Liver (tissue), 9 donors: ENCODE results near the gene TMTC1. TPM values are rescaled to one million over a fixed set of nuclear protein-coding genes. Genes with fewer than 3 reads are reported as not detected.

Experiments used
- DNase-seq: peaks from one replicate; pipeline ENCODE4 v3.0.0-alpha.2; 2017; ENCODE audit warnings: low spot score
- H3K27ac ChIP-seq, 2 donors: one replicate each; pipeline ENCODE4 v1.7.0; 2013; ENCODE audit warnings: inconsistent platforms in 2 of 2, low read length in 2 of 2, control low read depth in 1 of 2, low read depth in 1 of 2, mild to moderate bottlenecking in 1 of 2
- H3K27me3 ChIP-seq, 4 donors: one replicate each; pipeline versions ENCODE4 v1.6.1 to v1.7.0; 2013; ENCODE audit warnings: low read length in 3 of 4, inconsistent platforms in 1 of 4, mild to moderate bottlenecking in 1 of 4, moderate library complexity in 1 of 4; ENCODE audit not compliant: control insufficient read depth in 4 of 4, insufficient read depth in 4 of 4
- H3K36me3 ChIP-seq, 4 donors: one replicate each; pipeline versions ENCODE4 v1.6.1 to v1.7.0; 2013; ENCODE audit warnings: low read length in 3 of 4, mild to moderate bottlenecking in 3 of 4, low read depth in 1 of 4, moderate library complexity in 1 of 4; ENCODE audit not compliant: control insufficient read depth in 4 of 4, insufficient read depth in 3 of 4
- H3K4me1 ChIP-seq, 4 donors: one replicate each; pipeline versions ENCODE4 v1.6.1 to v1.7.0; 2013; ENCODE audit warnings: low read length in 3 of 4, mild to moderate bottlenecking in 3 of 4, moderate library complexity in 1 of 4; ENCODE audit not compliant: control insufficient read depth in 4 of 4, insufficient read depth in 4 of 4
- H3K4me3 ChIP-seq, 3 donors: one replicate each; pipeline versions ENCODE4 v1.6.1 to v1.7.0; 2013; ENCODE audit warnings: low read length in 3 of 3, control low read depth in 1 of 3, low read depth in 1 of 3, mild to moderate bottlenecking in 1 of 3
- H3K9ac ChIP-seq, 2 donors: one replicate each; pipeline ENCODE4 v1.7.0; 2013; ENCODE audit warnings: low read length in 2 of 2, mild to moderate bottlenecking in 2 of 2, moderate library complexity in 2 of 2, control low read depth in 1 of 2, low read depth in 1 of 2
- H3K9me3 ChIP-seq, 4 donors: one replicate each; pipeline versions ENCODE4 v1.6.1 to v1.7.0; 2013; ENCODE audit warnings: low read length in 3 of 4; ENCODE audit not compliant: control insufficient read depth in 4 of 4
- EGR1 ChIP-seq, 2 donors: IDR thresholded peaks; 2 replicates each; pipeline ENCODE4 v1.6.1; 2016 to 2018; ENCODE audit warnings: antibody characterized with exemption in 2 of 2, low read depth in 2 of 2
- FOXA1 ChIP-seq: IDR thresholded peaks from 2 replicates; pipeline ENCODE4 v1.6.1; 2016; ENCODE audit warnings: antibody characterized with exemption
- FOXA2 ChIP-seq: IDR thresholded peaks from 2 replicates; pipeline ENCODE4 v1.6.1; 2016; ENCODE audit warnings: antibody characterized with exemption
- GABPA ChIP-seq, 2 donors: IDR thresholded peaks in 1 of 2; conservative IDR thresholded peaks in 1 of 2; 2 replicates each; pipeline ENCODE4 v1.6.1; 2016; ENCODE audit warnings: antibody characterized with exemption in 2 of 2, mild to moderate bottlenecking in 1 of 2, moderate library complexity in 1 of 2
- HNF4A ChIP-seq, 2 donors: conservative IDR thresholded peaks; 2 replicates each; pipeline ENCODE4 v1.6.1; 2016; ENCODE audit warnings: antibody characterized with exemption in 2 of 2, mild to moderate bottlenecking in 2 of 2
- HNF4G ChIP-seq: IDR thresholded peaks from 2 replicates; pipeline ENCODE4 v1.6.1; 2016; ENCODE audit warnings: antibody characterized with exemption
- JUND ChIP-seq, 2 donors: IDR thresholded peaks; 2 replicates each; pipeline ENCODE4 v1.6.1; 2016; ENCODE audit warnings: antibody characterized with exemption in 2 of 2
- NR2F2 ChIP-seq: IDR thresholded peaks from 2 replicates; pipeline ENCODE4 v1.6.1; 2016; ENCODE audit warnings: antibody characterized with exemption
- RAD21 ChIP-seq, 2 donors: IDR thresholded peaks; 2 replicates each; pipeline ENCODE4 v1.6.1; 2016; ENCODE audit warnings: antibody characterized with exemption in 2 of 2, mild to moderate bottlenecking in 2 of 2
- RXRA ChIP-seq, 2 donors: IDR thresholded peaks; 2 replicates each; pipeline ENCODE4 v1.6.1; 2017 to 2018; ENCODE audit warnings: antibody characterized with exemption in 2 of 2, mild to moderate bottlenecking in 1 of 2
- SP1 ChIP-seq: IDR thresholded peaks from 2 replicates; pipeline ENCODE4 v1.6.1; 2018; ENCODE audit warnings: antibody characterized with exemption, mild to moderate bottlenecking
- TAF1 ChIP-seq: conservative IDR thresholded peaks from 2 replicates; pipeline ENCODE4 v1.6.1; 2016; ENCODE audit warnings: antibody characterized with exemption, mild to moderate bottlenecking
- YY1 ChIP-seq: IDR thresholded peaks from 2 replicates; pipeline ENCODE4 v1.6.1; 2016; ENCODE audit warnings: antibody characterized with exemption, mild to moderate bottlenecking
- WGBS: extraction: QIAGEN DNeasy Blood & Tissue Kit; methylation state at CpG from one replicate; pipeline ENCODE4 v1.1.7; 2013; 5-methylcytosine and 5-hydroxymethylcytosine counted together
- polyA plus RNA-seq, 2 donors: library from polyadenylated mRNA; stranded (reverse) in 1 of 2; unstranded in 1 of 2; fragments of 200-250 nt in 1 of 2; fragments of >200 nt in 1 of 2; fragmentation: Nextera tagmentation in 1 of 2; extraction: Ambion mirVana in 1 of 2; gene quantifications; one replicate each; pipeline versions ENCODE4 v1.2.1 to v1.2.3, GENCODE V29; 2013 to 2015
- total RNA-seq, 2 donors: library from RNA; depleted of rRNA; stranded (reverse); fragments of >200 nt; gene quantifications; one replicate each; pipeline ENCODE4 v1.2.3, GENCODE V29; 2014
- TF ChIP-seq, protein P1 (sequence below): IDR thresholded peaks from 2 replicates; pipeline ENCODE4 v1.6.1; 2016; ENCODE audit warnings: antibody characterized with exemption
- TF ChIP-seq, protein P2 (sequence below): IDR thresholded peaks from 2 replicates; pipeline ENCODE4 v1.6.1; 2016; ENCODE audit warnings: antibody characterized with exemption
- TF ChIP-seq, protein P3 (sequence below): IDR thresholded peaks from 2 replicates; pipeline ENCODE4 v1.6.1; 2016; ENCODE audit warnings: antibody characterized with exemption, mild to moderate bottlenecking
- TF ChIP-seq, protein P4 (sequence below): IDR thresholded peaks from 2 replicates; pipeline ENCODE4 v1.6.1; 2016; ENCODE audit warnings: antibody characterized with exemption
- TF ChIP-seq, protein P5 (sequence below): fragments of 150-350 bp; IDR thresholded peaks from 2 replicates; pipeline ENCODE4 v1.5.1; 2017; ENCODE audit warnings: improper control_type of control experiment, low read depth, low read length; ENCODE audit not compliant: missing input control
- donor health status: healthy.
- donor health status: healthy.
- donor health status: healthy.
- donor health status: healthy.
- donor health status: healthy.

TMTC1 gene
- total and polyA plus RNA-seq, 4 donors, result 0.76 to 3.3 (median 2.1) TPM

DNA sequence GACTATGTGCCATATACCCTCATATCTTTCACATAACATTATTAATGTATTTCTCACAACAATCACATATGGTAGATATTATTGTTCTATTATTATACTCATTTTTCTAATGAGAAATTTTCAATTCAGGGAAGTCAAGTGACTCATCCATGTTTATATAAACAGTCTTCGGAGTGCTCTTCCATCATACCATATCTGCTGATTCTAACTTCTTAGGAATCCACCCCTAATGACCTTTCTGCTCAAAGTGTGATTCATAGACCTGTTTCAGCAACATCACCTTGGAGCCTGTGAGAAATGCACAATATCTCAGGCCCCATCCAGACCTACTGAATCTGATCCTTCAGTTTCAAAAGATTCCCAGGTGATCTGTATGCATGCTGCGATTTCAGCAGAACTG lies 246.4 kb downstream of the TMTC1 start (continued):
- TF ChIP-seq GABPA (IDR thresholded peaks at IDR 0.05 in 1 of 2, conservative IDR thresholded peaks at IDR 0.05 in 1 of 2), result no peak

DNA sequence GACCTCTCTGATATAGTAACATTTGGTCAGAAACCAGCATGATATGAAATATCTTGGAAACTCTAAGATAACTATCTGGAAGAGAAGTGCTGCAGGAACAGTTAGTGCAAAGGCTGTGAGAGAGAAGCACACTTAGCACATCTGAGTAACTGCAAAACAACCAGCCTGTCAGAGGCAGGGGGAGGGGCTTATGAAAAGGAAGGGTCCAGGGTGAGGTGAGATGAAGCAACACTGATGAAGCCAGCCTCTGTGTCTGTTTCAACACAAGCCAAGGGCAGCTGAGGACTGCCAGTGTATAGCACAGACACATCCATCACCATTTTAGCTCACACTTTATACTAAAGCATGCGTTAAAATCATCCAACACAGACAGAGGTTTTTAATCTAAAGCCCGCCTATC lies 248.8 kb downstream of the TMTC1 start:
- Histone ChIP-seq H3K9me3 (no peaks in the 10 kb centered on the region), H3K27ac (no peak overlapping the region), H3K36me3 (no peaks in the 10 kb centered on the region), H3K4me1 (no peaks in the 10 kb centered on the region), H3K4me3 (no peak overlapping the region), H3K27me3 (no peaks in the 10 kb centered on the region), H3K9ac (no peak overlapping the region)
- TF ChIP-seq NR2F2, result no peak
- TF ChIP-seq RAD21 (IDR thresholded peaks at IDR 0.05), result no peak
- no peak for TF ChIP-seq HNF4G
- TF ChIP-seq, protein P1, sequence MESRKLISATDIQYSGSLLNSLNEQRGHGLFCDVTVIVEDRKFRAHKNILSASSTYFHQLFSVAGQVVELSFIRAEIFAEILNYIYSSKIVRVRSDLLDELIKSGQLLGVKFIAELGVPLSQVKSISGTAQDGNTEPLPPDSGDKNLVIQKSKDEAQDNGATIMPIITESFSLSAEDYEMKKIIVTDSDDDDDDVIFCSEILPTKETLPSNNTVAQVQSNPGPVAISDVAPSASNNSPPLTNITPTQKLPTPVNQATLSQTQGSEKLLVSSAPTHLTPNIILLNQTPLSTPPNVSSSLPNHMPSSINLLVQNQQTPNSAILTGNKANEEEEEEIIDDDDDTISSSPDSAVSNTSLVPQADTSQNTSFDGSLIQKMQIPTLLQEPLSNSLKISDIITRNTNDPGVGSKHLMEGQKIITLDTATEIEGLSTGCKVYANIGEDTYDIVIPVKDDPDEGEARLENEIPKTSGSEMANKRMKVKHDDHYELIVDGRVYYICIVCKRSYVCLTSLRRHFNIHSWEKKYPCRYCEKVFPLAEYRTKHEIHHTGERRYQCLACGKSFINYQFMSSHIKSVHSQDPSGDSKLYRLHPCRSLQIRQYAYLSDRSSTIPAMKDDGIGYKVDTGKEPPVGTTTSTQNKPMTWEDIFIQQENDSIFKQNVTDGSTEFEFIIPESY, result no peak
- TF ChIP-seq TAF1, result no peak
- no peak for TF ChIP-seq YY1
- TF ChIP-seq, protein P2, sequence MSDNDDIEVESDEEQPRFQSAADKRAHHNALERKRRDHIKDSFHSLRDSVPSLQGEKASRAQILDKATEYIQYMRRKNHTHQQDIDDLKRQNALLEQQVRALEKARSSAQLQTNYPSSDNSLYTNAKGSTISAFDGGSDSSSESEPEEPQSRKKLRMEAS, result no peak
- TF ChIP-seq, protein P3, sequence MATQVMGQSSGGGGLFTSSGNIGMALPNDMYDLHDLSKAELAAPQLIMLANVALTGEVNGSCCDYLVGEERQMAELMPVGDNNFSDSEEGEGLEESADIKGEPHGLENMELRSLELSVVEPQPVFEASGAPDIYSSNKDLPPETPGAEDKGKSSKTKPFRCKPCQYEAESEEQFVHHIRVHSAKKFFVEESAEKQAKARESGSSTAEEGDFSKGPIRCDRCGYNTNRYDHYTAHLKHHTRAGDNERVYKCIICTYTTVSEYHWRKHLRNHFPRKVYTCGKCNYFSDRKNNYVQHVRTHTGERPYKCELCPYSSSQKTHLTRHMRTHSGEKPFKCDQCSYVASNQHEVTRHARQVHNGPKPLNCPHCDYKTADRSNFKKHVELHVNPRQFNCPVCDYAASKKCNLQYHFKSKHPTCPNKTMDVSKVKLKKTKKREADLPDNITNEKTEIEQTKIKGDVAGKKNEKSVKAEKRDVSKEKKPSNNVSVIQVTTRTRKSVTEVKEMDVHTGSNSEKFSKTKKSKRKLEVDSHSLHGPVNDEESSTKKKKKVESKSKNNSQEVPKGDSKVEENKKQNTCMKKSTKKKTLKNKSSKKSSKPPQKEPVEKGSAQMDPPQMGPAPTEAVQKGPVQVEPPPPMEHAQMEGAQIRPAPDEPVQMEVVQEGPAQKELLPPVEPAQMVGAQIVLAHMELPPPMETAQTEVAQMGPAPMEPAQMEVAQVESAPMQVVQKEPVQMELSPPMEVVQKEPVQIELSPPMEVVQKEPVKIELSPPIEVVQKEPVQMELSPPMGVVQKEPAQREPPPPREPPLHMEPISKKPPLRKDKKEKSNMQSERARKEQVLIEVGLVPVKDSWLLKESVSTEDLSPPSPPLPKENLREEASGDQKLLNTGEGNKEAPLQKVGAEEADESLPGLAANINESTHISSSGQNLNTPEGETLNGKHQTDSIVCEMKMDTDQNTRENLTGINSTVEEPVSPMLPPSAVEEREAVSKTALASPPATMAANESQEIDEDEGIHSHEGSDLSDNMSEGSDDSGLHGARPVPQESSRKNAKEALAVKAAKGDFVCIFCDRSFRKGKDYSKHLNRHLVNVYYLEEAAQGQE, result no peak
- TF ChIP-seq, protein P4, sequence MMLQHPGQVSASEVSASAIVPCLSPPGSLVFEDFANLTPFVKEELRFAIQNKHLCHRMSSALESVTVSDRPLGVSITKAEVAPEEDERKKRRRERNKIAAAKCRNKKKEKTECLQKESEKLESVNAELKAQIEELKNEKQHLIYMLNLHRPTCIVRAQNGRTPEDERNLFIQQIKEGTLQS, result no peak
- no peak for TF ChIP-seq HNF4A (conservative IDR thresholded peaks at IDR 0.05)
- no peak for TF ChIP-seq FOXA2
- TF ChIP-seq, protein P5, sequence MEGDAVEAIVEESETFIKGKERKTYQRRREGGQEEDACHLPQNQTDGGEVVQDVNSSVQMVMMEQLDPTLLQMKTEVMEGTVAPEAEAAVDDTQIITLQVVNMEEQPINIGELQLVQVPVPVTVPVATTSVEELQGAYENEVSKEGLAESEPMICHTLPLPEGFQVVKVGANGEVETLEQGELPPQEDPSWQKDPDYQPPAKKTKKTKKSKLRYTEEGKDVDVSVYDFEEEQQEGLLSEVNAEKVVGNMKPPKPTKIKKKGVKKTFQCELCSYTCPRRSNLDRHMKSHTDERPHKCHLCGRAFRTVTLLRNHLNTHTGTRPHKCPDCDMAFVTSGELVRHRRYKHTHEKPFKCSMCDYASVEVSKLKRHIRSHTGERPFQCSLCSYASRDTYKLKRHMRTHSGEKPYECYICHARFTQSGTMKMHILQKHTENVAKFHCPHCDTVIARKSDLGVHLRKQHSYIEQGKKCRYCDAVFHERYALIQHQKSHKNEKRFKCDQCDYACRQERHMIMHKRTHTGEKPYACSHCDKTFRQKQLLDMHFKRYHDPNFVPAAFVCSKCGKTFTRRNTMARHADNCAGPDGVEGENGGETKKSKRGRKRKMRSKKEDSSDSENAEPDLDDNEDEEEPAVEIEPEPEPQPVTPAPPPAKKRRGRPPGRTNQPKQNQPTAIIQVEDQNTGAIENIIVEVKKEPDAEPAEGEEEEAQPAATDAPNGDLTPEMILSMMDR, result no peak
- TF ChIP-seq JUND (IDR thresholded peaks at IDR 0.05), result no peak
- no peak for TF ChIP-seq FOXA1
- TF ChIP-seq GABPA (IDR thresholded peaks at IDR 0.05 in 1 of 2, conservative IDR thresholded peaks at IDR 0.05 in 1 of 2), result no peak
- no peak for TF ChIP-seq EGR1 (IDR thresholded peaks at IDR 0.05; ENCODE audit: low read depth in 2 of 2)
- no peak for TF ChIP-seq SP1
- no peak for TF ChIP-seq RXRA (IDR thresholded peaks at IDR 0.05)
- WGBS, result 80% methylated on average over 2 of the region's 2 CpGs
- no peak for DNase-seq
